Measurements from ENCODE around the gene PLXNB2.

DNA sequence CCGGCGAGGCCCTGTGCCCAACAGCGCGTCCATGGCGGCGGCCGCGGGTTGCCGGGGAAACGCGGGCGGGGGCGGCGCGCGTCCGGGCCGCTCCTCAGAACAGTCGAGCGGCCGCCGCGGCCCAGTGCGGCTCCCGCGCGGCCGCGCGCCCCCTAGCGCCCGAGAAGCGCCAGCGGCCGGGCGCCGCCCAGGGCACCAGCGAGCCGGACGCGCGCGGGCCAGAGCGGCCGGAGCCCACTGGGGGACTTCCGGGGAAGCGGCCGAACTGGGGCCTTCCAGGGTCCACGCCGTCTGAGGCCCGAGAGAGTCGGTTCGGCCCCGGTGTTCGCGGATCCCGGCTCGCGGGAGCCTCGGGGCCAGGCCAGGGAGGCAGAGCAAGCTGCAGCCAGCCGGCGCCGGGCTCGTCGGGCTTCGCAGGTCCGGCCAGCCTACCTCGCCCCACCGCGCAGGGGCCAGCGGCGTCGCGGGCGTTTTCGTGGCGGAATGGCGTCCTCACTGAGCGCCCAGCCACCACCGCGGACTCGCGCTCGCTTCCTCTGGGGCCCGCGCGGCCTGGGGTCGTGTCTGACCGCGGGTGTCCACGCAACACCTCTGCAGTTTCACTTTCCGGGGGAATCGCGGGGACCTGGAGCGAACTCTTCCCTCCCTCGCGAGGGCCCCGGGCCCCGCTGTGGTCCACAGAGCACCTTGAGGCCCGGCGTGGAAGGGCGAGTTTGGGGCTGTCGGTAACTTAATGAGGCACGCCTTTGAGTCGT, 19.7 kb upstream of the PLXNB2 start, which contains the start of gene DENND6B:
- TF ChIP-seq, protein P1, sequence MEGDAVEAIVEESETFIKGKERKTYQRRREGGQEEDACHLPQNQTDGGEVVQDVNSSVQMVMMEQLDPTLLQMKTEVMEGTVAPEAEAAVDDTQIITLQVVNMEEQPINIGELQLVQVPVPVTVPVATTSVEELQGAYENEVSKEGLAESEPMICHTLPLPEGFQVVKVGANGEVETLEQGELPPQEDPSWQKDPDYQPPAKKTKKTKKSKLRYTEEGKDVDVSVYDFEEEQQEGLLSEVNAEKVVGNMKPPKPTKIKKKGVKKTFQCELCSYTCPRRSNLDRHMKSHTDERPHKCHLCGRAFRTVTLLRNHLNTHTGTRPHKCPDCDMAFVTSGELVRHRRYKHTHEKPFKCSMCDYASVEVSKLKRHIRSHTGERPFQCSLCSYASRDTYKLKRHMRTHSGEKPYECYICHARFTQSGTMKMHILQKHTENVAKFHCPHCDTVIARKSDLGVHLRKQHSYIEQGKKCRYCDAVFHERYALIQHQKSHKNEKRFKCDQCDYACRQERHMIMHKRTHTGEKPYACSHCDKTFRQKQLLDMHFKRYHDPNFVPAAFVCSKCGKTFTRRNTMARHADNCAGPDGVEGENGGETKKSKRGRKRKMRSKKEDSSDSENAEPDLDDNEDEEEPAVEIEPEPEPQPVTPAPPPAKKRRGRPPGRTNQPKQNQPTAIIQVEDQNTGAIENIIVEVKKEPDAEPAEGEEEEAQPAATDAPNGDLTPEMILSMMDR (conservative IDR thresholded peaks at IDR 0.05; ENCODE audit: low read depth, low read length): no peak; the same call in 1 of the 2 replicates
- TF ChIP-seq EZH2 (IDR thresholded peaks at IDR 0.05; ENCODE audit: borderline replicate concordance, low read depth, low read length, poor library complexity, severe bottlenecking): no peak

Measured in A673 (cell line).